Natural killer cell treated with Interleukin-12 subunit alpha and Interleukin-12 subunit beta and Interleukin-15 and Interleukin-18, amount 100 ng/mL, for 72 hours (primary cell): Measurements from ENCODE around the gene ADIPOR1. TPM values are rescaled to one million over a fixed set of nuclear protein-coding genes. Genes with fewer than 3 reads are reported as not detected.
"Not testable (repeated sequence)": the region's sequence is repeated elsewhere in the genome, so short reads cannot be mapped to it uniquely, and the experiment has no call there.

Experiments used
- ATAC-seq, 2 donors: fragments of 150-1000 bp; cut with Tn5 transposase in 1 of 2; sonication (Bioruptor Pico), chemical (Tn5 transposase) in 1 of 2; 2 replicates each; pipeline ENCODE4 v1.10.0; 2021
- DNase-seq: peaks from one replicate; pipeline ENCODE4 v3.0.0; 2022; ENCODE audit warnings: low spot score
- H3K27ac Mint-ChIP-seq, 2 donors: 1 replicate in 1 of 2; 2 replicates in 1 of 2; pipeline ENCODE4 v1.8.0; 2022; ENCODE audit warnings: mixed read lengths in 2 of 2, mild to moderate bottlenecking in 1 of 2, moderate library complexity in 1 of 2
- H3K27me3 Mint-ChIP-seq, 2 donors: 1 replicate in 1 of 2; 2 replicates in 1 of 2; pipeline ENCODE4 v1.8.0; 2022; ENCODE audit warnings: mixed read lengths in 2 of 2
- H3K36me3 Mint-ChIP-seq: one replicate; pipeline ENCODE4 v1.8.0; 2022; ENCODE audit warnings: mixed read lengths
- H3K4me1 Mint-ChIP-seq, 2 donors: 1 replicate in 1 of 2; 2 replicates in 1 of 2; pipeline ENCODE4 v1.8.0; 2022; ENCODE audit warnings: low read depth in 2 of 2, mixed read lengths in 2 of 2, mild to moderate bottlenecking in 1 of 2
- H3K4me3 Mint-ChIP-seq: one replicate; pipeline ENCODE4 v1.8.0; 2022; ENCODE audit warnings: mixed read lengths
- H3K9me3 Mint-ChIP-seq: 2 replicates; pipeline ENCODE4 v1.8.0; 2022; ENCODE audit warnings: mixed read lengths
- total RNA-seq, 2 donors: library from RNA; stranded (reverse); gene quantifications; one replicate each; pipeline ENCODE4 v1.2.3, GENCODE V29; 2022

The ADIPOR1 gene
- total RNA-seq, 2 donors from 2014 or later: 83.3 to 92.5 TPM

- peaks cover 10% of the 10 kb centered on the region for H3K36me3 Mint-ChIP-seq
- H3K27me3 Mint-ChIP-seq: no peaks in the 10 kb centered on the region
- no peak overlapping the region for H3K27ac Mint-ChIP-seq
- H3K4me1 Mint-ChIP-seq: no peaks in the 10 kb centered on the region
- H3K4me3 Mint-ChIP-seq: no peak overlapping the region
- ATAC-seq (no peak), DNase-seq (no peak)
- H3K9me3 Mint-ChIP-seq: no peaks in the 10 kb centered on the region
Observed at GRCh38 chr1:202905331-202905730, 52.8 kb downstream of the ADIPOR1 start.

DNA sequence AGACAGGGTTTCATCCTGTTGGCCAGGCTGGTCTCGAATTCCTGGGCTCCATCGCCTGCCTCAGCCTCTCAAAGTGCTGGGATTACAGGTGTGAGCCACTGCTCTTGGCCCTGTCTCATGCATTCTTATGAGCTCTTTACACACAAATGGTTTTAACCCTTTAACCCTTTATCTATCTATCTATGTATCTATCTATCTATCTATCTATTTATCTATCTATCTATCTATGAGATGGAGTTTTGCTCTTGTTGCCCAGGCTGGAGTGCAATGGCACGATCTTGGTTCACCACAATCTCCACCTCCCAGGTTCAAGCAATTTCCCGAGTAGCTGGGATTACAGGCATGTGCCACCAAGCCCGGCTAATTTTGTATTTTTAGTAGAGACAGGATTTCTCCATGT, 54.3 kb downstream of the ADIPOR1 start:
- not testable (repeated sequence) for H3K9me3 Mint-ChIP-seq, H3K27ac Mint-ChIP-seq, H3K4me1 Mint-ChIP-seq, ATAC-seq, DNase-seq, H3K36me3 Mint-ChIP-seq, H3K27me3 Mint-ChIP-seq, H3K4me3 Mint-ChIP-seq

GRCh38 chr1:202901555-202901954, 56.6 kb downstream of the ADIPOR1 start:
- H3K27ac Mint-ChIP-seq: no peak overlapping the region
- DNase-seq (no peak), ATAC-seq (no peak)
- no peak overlapping the region for H3K4me3 Mint-ChIP-seq
- H3K36me3 Mint-ChIP-seq: no peaks in the 10 kb centered on the region
- H3K27me3 Mint-ChIP-seq: no peaks in the 10 kb centered on the region
- H3K9me3 Mint-ChIP-seq: no peaks in the 10 kb centered on the region
- H3K4me1 Mint-ChIP-seq: no peaks in the 10 kb centered on the region

GRCh38 chr1:202892501-202892900, 65.6 kb downstream of the ADIPOR1 start:
- no peak overlapping the region for H3K4me3 Mint-ChIP-seq
- H3K4me1 Mint-ChIP-seq: peaks cover 12 to 19% of the 10 kb centered on the region in 2 donors
- ATAC-seq (no peak), DNase-seq (no peak)
- H3K9me3 Mint-ChIP-seq: no peaks in the 10 kb centered on the region
- peaks cover 27% of the 10 kb centered on the region for H3K36me3 Mint-ChIP-seq
- H3K27me3 Mint-ChIP-seq: no peaks in the 10 kb centered on the region
- no peak overlapping the region for H3K27ac Mint-ChIP-seq

Other genes starting within 250 kb of the ADIPOR1 start
- not detected for gene SYT2, start 247.9 kb downstream of the ADIPOR1 start, total RNA-seq
- gene KDM5B, start 149.9 kb downstream of the ADIPOR1 start, total RNA-seq: 100 to 1,000 TPM in 1 of 2 donors, 10 to 100 TPM in 1; 92.2 to 150 TPM
- 1 to 10 TPM; 1.0 to 1.4 TPM for gene PCAT6, start 147.4 kb downstream of the ADIPOR1 start, total RNA-seq
- 10 to 100 TPM; 16.1 to 18.5 TPM for gene RABIF, start 69.2 kb downstream of the ADIPOR1 start, total RNA-seq
- 10 to 100 TPM; 25.1 to 43.1 TPM for gene KLHL12, start 31.1 kb downstream of the ADIPOR1 start, total RNA-seq
- gene CYB5R1, start 8.9 kb upstream of the ADIPOR1 start, total RNA-seq: 10 to 100 TPM; 26.3 to 35.6 TPM
- gene TMEM183A, start 49.1 kb upstream of the ADIPOR1 start, total RNA-seq: 10 to 100 TPM; 65.1 to 93.0 TPM
- gene PPFIA4, start 68.2 kb upstream of the ADIPOR1 start, total RNA-seq: 10 to 100 TPM; 19.6 to 44.7 TPM
- gene MYOG, start 127.7 kb upstream of the ADIPOR1 start, total RNA-seq: not detected
- gene ADORA1, start 169.4 kb upstream of the ADIPOR1 start, total RNA-seq: not detected
- gene MYBPH, start 217.5 kb upstream of the ADIPOR1 start, total RNA-seq: not detected
- gene CHI3L1, start 228.4 kb upstream of the ADIPOR1 start, total RNA-seq: 1 to 10 TPM; 1.6 to 1.8 TPM